Measurements from ENCODE around the gene ANKRD42. TPM values are rescaled to one million over a fixed set of nuclear protein-coding genes. Genes with fewer than 3 reads are reported as not detected.
A peak's percentile ranks its signal among the peaks of the same experiment; 100 is the strongest.
"Not testable (repeated sequence)": the region's sequence is repeated elsewhere in the genome, so short reads cannot be mapped to it uniquely, and the experiment has no call there.

ANKRD42 gene
- total RNA-seq, 1 donor from 2014 or later: 6.3 TPM

DNA sequence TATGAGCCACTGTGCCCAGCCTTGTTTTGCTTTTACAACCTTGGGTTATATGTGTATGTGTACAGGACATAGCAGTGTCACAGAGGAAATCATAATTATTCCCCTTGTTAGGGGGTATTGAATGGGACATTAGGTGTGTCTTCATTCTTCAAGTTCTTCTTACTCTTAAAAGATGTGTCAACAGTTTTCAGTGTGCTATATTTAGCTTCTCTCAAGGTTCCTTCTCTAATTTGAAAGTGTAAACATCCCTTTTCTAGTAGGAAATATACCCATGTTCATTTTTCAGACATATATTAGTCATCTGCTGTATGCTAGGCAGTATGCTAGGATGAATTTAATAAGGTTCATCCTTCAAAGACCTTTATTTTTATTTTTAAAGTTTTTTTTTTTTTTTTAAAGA is 19.5 kb upstream of the ANKRD42 start:
- DNase-seq: no peak

DNA sequence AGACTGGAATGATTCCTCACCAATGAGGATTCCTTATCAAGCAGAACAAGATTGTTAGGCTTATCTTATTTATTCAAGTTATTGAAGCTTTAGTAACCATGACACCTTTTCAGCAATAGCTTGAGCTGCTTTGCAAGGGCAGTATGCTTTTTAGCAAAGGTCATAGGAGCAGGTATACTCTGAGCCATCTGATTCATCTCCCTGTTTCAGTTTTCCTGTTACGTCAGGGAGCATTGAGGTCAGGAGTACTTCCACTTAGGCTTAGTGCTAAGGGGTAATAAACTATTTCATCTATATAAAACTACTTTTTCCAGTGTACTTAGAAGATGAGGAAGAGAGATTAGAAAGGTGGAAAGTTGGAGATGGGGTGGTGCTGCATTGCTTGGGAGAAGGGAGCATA is 17.7 kb upstream of the ANKRD42 start:
- DNase-seq: no peak

DNA sequence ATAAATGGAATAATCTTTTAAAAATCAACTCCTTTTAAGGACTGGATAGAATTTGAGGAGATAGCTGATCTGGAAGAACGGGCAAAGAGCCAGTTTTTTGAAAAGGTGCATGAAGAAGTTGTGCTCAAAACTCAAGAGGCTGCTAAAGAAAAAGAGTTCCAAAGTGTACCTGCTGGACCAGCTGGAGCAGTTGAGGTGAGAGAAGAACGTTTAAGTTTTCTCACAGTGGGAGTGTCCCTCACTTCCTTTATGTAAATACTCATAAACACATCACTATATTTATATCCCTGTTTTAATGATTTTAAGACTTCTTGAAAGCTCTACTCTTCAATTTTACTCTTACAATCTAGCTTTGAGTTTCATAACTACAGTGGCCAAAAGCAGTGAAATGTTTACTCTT is 11.7 kb upstream of the ANKRD42 start:
- no peak for DNase-seq

GRCh38 chr11:83185767-83186166 is 7.7 kb upstream of the ANKRD42 start:
- no peak for DNase-seq

DNA sequence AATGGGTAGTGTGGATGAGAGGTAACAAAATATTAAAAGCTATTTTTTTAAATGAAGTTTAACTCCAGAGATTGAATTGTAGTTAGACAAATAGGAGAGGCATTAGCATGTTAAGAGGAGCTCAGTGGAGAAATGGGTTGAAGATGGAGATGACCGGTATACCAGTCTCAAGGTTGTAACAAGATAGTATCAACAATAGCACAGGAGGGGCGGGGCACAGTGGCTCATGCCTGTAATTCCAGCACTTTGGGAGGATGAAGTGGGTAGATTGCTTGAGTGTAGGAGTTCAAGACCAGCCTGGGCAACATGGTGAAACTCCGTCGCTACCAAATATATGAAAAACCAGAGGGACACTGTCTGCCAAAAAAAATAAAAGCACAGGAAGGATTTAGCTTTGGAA is 6.0 kb upstream of the ANKRD42 start:
- DNase-seq: no peak

DNA sequence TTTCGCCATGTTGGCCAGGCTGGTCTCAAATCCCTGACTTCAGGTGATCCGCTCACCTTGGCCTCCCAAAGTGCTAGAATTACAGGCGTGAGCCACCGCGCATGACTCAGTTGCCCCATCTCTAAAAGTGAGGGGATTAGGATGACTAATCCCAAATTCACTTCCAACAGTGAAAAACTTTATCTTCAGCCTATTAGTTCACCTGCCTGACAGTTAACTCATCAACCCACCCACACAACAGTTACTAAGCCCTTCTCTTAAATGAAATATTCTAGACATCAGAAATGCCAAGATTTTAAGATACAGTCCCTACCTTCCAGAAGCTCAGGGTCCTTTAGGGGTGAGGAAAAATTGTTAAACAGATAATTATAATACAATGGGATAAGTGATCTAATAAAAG is 2.0 kb upstream of the ANKRD42 start:
- no peak for DNase-seq

DNA sequence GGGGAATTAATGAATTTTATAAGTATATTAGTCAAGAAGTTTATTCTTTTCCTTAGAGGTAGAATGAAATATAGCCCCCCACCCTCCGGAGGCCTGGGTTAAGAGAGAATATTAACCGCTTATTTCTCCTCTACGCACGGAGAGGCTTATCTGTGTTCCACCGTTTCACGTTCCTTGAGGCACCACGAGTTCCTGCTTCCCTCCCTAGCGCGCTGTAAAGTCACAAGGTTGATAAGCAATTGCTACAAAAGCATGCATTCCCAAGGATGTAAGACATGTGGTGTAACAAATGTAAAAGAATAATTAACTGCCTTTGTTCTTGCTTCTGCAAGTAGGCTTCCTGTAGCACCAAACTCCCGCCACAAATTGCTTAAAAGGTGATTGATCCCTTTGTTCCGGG is 1.5 kb upstream of the ANKRD42 start:
- DNase-seq: no peak

DNA sequence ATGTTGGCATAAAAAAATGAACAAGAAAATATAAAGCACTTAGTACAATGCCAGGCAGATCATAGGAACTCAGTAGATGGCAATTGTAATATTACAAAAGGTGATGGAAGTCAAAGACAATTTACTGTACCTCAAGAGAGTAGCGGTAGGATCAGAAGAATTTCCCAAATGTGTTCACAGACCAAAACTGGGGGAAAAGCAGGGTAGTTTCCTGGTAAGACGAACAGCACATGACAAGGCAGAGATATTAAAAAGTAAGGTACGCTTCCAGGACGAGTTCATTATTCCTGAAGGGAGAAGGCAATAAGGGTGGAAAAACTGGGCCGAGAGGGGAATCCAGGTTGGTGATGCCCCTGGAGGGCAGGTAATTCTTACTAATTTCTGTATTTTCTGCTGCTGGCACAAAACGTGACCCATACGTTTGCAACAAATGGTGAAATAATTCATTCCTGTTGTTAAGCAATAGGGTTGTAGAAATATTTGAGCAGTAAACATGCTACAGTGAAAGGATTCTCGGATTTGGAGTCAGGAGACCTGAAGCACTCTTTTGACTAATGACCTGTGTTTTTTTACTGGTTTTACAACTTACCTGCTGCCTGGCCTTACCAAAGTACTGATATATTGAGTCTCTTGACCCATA is 786 bp upstream of the ANKRD42 start:
- DNase-seq: no peak

DNA sequence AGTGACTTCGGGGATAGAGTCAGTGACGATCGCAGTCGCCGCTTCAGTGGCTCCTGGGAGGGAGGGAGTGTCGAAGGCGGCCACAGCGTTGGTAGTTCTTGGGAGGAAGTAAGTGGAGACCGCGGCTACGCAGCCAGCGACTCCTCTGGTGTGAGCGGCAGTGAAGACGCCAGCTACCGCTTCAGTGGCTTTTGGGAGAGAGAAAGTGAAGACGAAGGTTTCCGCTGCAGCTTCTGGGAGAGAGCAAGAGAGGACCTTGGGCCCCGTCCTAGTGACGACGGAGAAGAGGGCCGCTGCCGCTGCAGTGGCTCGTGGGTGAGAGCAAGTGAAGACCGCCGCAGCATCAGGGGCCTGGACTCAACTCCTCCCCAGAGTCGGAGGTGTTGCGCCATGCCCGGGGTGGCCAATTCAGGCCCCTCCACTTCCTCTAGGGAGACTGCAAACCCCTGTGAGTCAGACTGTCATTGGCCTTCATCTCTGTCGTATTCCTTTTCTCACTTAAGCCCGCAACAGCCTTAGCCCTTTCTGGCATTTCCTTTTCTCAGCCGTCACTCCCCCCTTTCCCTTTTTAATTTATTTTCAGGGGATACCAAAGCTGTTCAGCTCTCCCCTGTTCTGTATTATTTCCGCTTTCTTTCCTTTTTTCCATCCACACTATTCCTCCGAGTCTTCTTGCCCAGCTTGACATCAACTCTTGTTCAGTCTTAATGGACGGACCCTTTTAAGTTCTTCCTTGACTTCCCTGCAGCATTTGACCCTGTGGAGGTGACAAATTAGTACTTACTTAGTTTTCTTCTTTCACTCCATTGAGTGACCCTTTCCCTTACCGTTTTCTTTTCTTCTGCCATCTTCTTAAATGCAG is 1.0 kb downstream of the ANKRD42 start:
- DNase-seq: peak; percentile 9

GRCh38 chr11:83195143-83195466 is 1.6 kb downstream of the ANKRD42 start:
- no peak for DNase-seq

- no peak for DNase-seq
Observed at GRCh38 chr11:83195649-83196048, 2.1 kb downstream of the ANKRD42 start.

- DNase-seq: no peak
Observed at GRCh38 chr11:83200035-83200434, 6.5 kb downstream of the ANKRD42 start.

- DNase-seq: no peak
Observed at GRCh38 chr11:83205608-83206185, 12.2 kb downstream of the ANKRD42 start.

DNA sequence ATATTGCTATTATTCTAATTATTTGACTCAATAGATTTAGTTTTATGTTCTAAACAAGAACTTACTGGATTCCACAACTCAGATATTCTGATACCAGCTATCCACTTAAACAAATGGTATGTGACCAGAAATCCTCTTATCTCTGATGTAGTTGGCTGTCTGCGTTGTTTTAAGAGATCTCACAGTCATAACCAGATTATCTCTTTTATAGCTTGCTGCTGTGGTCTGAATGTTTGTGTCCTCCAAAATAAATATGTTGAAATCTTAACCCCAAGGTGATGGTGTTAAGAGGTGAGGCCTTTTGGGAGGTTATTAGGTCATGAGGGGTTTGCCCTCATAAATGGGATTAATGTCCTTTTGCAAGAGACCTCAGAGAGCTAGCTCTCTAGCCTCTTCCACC is 12.7 kb downstream of the ANKRD42 start:
- no peak for DNase-seq

DNA sequence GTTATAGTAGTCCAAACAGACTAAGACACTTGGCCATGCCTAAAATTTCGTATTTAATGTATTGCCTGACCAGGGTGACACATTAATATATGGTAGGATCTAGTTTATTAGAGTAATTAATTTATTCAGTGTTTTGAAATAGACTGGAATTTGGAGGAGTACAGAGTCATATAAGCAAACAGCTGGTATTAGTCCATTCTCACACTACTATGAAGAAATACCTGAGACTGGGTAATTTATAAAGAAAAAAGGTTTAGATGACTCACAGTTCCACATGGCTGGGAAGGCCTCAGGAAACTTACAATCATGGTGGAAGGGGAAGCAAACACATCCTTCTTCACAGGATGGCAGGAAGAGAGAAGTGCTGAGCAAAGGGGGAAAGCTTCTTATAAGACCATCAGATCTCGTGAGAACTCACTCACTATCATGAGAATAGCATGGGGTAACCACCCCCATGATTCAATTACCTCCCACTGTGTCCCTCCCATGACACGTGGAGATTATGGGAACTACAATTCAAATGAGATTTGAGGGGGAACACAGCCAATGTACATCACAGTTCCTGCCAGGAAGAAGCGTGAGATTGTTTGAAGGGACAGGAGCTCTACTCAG is 13.4 kb downstream of the ANKRD42 start:
- not testable (repeated sequence) for DNase-seq

DNA sequence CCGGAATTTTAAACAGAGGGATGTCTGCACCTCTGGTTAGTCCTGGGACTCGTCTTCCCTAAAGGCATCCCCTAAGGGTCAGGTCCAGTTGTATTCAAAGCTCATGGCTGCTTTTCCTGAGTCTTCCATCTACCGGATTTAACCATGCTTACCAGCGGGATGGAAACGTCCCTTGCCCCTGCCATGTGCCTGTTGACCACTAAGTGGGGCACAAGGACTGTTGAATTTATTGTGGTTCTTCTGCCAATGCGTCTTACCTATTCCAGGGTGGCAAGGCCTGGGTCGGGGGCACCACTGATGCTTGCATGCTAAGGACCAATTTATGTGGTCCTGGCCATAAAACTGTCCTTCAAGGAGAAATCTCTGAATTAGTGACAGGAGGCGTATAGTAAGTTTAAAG is 25.6 kb downstream of the ANKRD42 start:
- DNase-seq: no peak

GRCh38 chr11:83220260-83220659 is 26.7 kb downstream of the ANKRD42 start:
- DNase-seq: no peak

DNA sequence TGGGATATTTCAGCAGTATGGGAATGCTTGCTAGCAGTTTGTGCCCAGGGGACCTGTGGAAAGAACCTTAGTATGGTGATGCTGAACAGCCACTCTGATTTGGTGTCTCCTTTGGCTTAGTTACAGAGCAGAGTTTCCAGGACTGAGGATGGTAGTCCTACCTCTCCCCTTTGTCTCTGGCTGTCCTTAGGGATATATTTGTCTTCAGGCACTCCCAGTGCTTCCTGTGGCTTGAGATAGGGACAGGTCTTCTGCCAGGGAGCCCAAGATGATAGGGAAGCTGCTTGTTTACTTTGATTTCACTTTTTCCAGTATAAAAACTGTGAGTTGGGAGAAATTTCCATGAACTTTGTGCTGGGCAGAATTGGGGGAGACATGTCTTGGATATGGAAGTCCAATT is 28.2 kb downstream of the ANKRD42 start:
- no peak for DNase-seq

DNA sequence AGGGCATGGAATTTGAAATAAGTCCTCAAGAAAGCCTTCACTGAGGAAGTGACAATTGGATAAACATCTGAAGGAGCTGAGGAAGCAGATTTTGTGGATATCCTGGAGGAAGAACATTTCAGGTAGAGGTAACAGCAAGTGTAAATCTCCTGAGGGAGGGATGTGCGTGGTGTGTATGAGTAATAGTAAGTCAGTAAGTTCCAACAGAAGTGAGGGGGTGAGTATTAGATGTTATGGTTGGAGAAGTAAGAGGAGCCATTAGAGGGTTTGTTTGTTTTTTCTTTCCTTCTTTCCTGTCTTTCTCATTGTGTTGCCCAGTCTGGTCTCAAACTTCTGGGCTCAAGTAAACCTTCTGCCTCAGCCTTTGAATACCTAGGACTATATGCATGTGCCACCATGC is 29.0 kb downstream of the ANKRD42 start:
- DNase-seq: no peak

GRCh38 chr11:83223457-83223856 is 29.9 kb downstream of the ANKRD42 start:
- DNase-seq: no peak

DNA sequence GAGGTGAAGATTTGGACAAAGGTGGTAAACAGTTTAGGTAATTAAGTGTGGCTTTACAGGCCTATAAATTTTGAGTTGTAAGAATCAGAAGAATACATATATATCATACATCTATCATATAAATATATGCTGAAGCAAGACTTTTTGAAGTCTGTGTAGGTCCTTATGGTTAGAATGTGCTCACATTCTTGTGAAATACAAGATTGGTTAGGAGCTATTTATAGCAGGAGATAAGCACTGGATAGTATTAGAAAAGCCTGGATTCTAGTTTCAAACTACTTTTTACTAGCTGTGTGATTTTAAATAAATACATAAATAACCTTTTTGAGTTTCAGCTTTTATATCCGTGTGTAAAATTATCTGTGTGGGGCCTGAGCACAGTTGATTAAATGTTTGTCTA is 42.3 kb downstream of the ANKRD42 start:
- no peak for DNase-seq

GRCh38 chr11:83238111-83238510 is 44.6 kb downstream of the ANKRD42 start:
- no peak for DNase-seq

- DNase-seq: peak; percentile 4
Observed at GRCh38 chr11:83241291-83241946, 47.9 kb downstream of the ANKRD42 start.

Measured in skin of body (tissue), 2 donors.